Keratinocyte (primary cell): ENCODE results near the gene BCAT1. TPM values are rescaled to one million over a fixed set of nuclear protein-coding genes. Genes with fewer than 3 reads are reported as not detected.

Experiments used
- DNase-seq: peaks from one replicate; pipeline ENCODE4 v3.0.0-alpha.2; 2011; ENCODE audit warnings: low read depth, missing footprints, low spot score
- FAIRE-seq: peaks from 2 replicates; lab custom pipeline; 2011; peaks lifted over from hg19 to GRCh38; lab: Jason Lieb, UNC
- H2AFZ ChIP-seq: 2 replicates; pipeline ENCODE4 v1.6.0; 2012; ENCODE audit warnings: low read length, control low read depth, inconsistent platforms; ENCODE audit not compliant: control insufficient read depth
- H3K27ac ChIP-seq: 2 replicates; pipeline ENCODE4 v1.5.1; 2011; ENCODE audit warnings: low read length; ENCODE audit not compliant: control insufficient read depth, insufficient read depth
- H3K27me3 ChIP-seq: 3 replicates; pipeline ENCODE4 v1.6.0; 2011; ENCODE audit warnings: low read length; ENCODE audit not compliant: control insufficient read depth, insufficient read depth; ENCODE audit errors: extremely low read depth
- H3K36me3 ChIP-seq, 2 experiments: 2 replicates in 1 of 2; 3 replicates in 1 of 2; pipeline ENCODE4 v1.5.1; 2011; ENCODE audit warnings: low read length in 2 of 2, mild to moderate bottlenecking in 1 of 2; ENCODE audit not compliant: control insufficient read depth in 2 of 2, insufficient read depth in 2 of 2; ENCODE audit errors: extremely low read depth in 1 of 2
- H3K4me1 ChIP-seq: 3 replicates; pipeline ENCODE4 v1.5.1; 2011; ENCODE audit warnings: low read length; ENCODE audit not compliant: control insufficient read depth, insufficient read depth; ENCODE audit errors: extremely low read depth
- H3K4me2 ChIP-seq: 3 replicates; pipeline ENCODE4 v1.6.0; 2011; ENCODE audit warnings: low read depth, low read length; ENCODE audit not compliant: control insufficient read depth, insufficient read depth; ENCODE audit errors: extremely low read depth
- H3K4me3 ChIP-seq, 3 experiments: fragments of 200-600 bp in 1 of 3; sonication (generic) in 1 of 3; 2 replicates in 2 of 3; 3 replicates in 1 of 3; pipeline ENCODE4 v1.5.1; 2011 to 2016; ENCODE audit warnings: low read length in 3 of 3, mild to moderate bottlenecking in 3 of 3, control low read depth in 2 of 3, inconsistent platforms in 1 of 3, low read depth in 1 of 3, mixed read lengths in 1 of 3, mixed run types in 1 of 3, moderate library complexity in 1 of 3; ENCODE audit not compliant: control insufficient read depth in 2 of 3, insufficient read depth in 2 of 3; ENCODE audit errors: extremely low read depth in 1 of 3
- H3K79me2 ChIP-seq: 2 replicates; pipeline ENCODE4 v1.6.0; 2012; ENCODE audit warnings: low read length; ENCODE audit not compliant: control insufficient read depth, insufficient read depth
- H3K9ac ChIP-seq: 3 replicates; pipeline ENCODE4 v1.6.0; 2011; ENCODE audit warnings: low read length; ENCODE audit not compliant: control insufficient read depth, insufficient read depth; ENCODE audit errors: extremely low read depth
- H3K9me1 ChIP-seq: 3 replicates; pipeline ENCODE4 v1.6.0; 2011; ENCODE audit warnings: low read length; ENCODE audit not compliant: control insufficient read depth, insufficient read depth; ENCODE audit errors: extremely low read depth
- H3K9me3 ChIP-seq: 2 replicates; pipeline ENCODE4 v1.5.1; 2012; ENCODE audit warnings: low read depth, low read length; ENCODE audit not compliant: control insufficient read depth
- H4K20me1 ChIP-seq: 3 replicates; pipeline ENCODE4 v1.6.0; 2011; ENCODE audit warnings: low read length; ENCODE audit not compliant: control insufficient read depth, insufficient read depth; ENCODE audit errors: extremely low read depth
- EZH2 ChIP-seq: IDR thresholded peaks from one replicate; pipeline ENCODE4 v1.6.1; 2012; ENCODE audit warnings: inconsistent platforms, mild to moderate bottlenecking, low read length, moderate library complexity
- dilution Hi-C: fragments of 300-500 bp; cut with MboI; formaldehyde crosslinking; loops from one replicate; pipeline ENCODE4 v1.7.0; 2020; ENCODE audit warnings: low sequenced_read_pairs; ENCODE audit not compliant: extremely low pct_ligation_motif_present
- polyA plus RNA-seq, 5 experiments: library from polyadenylated mRNA; depleted of rRNA in 3 of 5; stranded (reverse) in 3 of 5; stranded (forward) in 1 of 5; unstranded in 1 of 5; fragments of >200 nt; gene quantifications; 1 replicate in 1 of 5; 2 replicates in 3 of 5; 3 replicates in 1 of 5; pipeline versions ENCODE4 v1.2.1 to v1.2.3, GENCODE V29; 2011 to 2012; ENCODE audit warnings: missing spikeins in 2 of 5, low read depth in 1 of 5, low replicate concordance in 1 of 5
- TF ChIP-seq, protein P1 (sequence below), 3 experiments: IDR thresholded peaks in 1 of 3; conservative IDR thresholded peaks in 1 of 3; optimal IDR thresholded peaks in 1 of 3; 2 replicates in 2 of 3; 3 replicates in 1 of 3; pipeline versions ENCODE3 to v1.5.1; 2011; ENCODE audit warnings: low read length in 3 of 3, mild to moderate bottlenecking in 3 of 3, moderate library complexity in 2 of 3, control low read depth in 1 of 3, inconsistent platforms in 1 of 3; ENCODE audit not compliant: insufficient read depth in 2 of 3; ENCODE audit errors: extremely low read depth in 1 of 3

Gene BCAT1
- polyA plus RNA-seq, 1 donor (not counting 4 experiments of a cell fraction or from before 2014, with no cell fraction given), result 6.5 TPM

DNA sequence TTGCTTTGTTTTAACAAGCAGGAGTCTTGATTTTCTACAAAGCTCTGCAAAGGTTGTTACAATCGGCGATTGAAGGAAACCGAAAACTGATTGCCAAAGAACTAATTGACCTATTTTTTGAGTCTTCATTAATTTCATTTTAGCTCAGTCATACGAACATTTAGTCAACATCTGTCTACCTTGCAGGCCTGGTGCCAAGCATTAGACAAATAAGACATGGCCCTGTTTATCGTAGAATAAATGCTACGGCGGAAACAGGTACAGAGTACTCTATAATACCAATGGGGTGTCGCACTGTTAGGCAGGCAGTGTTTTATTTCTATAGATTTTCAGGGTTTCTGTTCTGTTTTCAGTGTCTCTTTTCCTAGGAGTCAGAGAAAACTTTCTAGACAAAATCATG is 171.5 kb downstream of the BCAT1 start:
- no peak for TF ChIP-seq EZH2
- TF ChIP-seq, protein P1, sequence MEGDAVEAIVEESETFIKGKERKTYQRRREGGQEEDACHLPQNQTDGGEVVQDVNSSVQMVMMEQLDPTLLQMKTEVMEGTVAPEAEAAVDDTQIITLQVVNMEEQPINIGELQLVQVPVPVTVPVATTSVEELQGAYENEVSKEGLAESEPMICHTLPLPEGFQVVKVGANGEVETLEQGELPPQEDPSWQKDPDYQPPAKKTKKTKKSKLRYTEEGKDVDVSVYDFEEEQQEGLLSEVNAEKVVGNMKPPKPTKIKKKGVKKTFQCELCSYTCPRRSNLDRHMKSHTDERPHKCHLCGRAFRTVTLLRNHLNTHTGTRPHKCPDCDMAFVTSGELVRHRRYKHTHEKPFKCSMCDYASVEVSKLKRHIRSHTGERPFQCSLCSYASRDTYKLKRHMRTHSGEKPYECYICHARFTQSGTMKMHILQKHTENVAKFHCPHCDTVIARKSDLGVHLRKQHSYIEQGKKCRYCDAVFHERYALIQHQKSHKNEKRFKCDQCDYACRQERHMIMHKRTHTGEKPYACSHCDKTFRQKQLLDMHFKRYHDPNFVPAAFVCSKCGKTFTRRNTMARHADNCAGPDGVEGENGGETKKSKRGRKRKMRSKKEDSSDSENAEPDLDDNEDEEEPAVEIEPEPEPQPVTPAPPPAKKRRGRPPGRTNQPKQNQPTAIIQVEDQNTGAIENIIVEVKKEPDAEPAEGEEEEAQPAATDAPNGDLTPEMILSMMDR (optimal IDR thresholded peaks at IDR 0.05 in 1 of 3, IDR thresholded peaks at IDR 0.05 in 1 of 3, conservative IDR thresholded peaks at IDR 0.05 in 1 of 3; ENCODE audit: extremely low read depth in 1 of 3, insufficient read depth in 2 of 3, low read length in 3 of 3), result no peak
- no peaks in the 10 kb centered on the region for H3K4me1 ChIP-seq
- H3K4me2 ChIP-seq, result no peak overlapping the region
- no peak overlapping the region for H3K9ac ChIP-seq
- H2AFZ ChIP-seq, result no peak overlapping the region
- no peaks in the 10 kb centered on the region for H4K20me1 ChIP-seq
- H3K36me3 ChIP-seq, result no peaks in the 10 kb centered on the region
- H3K27ac ChIP-seq, result no peak overlapping the region
- FAIRE-seq (no peak), DNase-seq (no peak)
- no peaks in the 10 kb centered on the region for H3K9me1 ChIP-seq
- no peaks in the 10 kb centered on the region for H3K27me3 ChIP-seq
- dilution Hi-C loops, result no loop called here
- no peaks in the 10 kb centered on the region for H3K9me3 ChIP-seq
- H3K4me3 ChIP-seq, result no peak overlapping the region
- H3K79me2 ChIP-seq, result no peaks in the 10 kb centered on the region

DNA sequence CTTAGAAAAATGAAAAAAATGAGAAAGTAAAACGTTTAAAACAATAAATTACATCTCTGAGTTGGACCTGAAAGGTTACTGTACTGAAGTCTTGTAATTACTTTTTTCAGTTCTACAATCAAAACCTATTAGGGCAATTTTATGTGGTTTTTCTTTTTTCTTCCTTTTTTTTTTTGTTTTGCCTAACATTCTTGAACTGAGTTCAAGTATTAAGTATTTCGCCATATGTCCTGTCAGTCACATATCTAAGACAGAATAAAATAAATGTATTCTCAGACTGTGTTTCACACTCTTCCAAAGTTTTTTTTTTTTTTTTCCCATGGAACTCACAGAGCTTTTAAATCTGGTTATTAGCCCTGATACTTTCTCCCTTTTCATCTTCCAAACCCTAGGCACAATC is 172.0 kb downstream of the BCAT1 start:
- no peak overlapping the region for H3K9ac ChIP-seq
- no peak overlapping the region for H3K4me3 ChIP-seq
- FAIRE-seq, result no peak
- dilution Hi-C loops, result no loop called here
- no peak for TF ChIP-seq EZH2
- TF ChIP-seq, protein P1 (optimal IDR thresholded peaks at IDR 0.05 in 1 of 3, IDR thresholded peaks at IDR 0.05 in 1 of 3, conservative IDR thresholded peaks at IDR 0.05 in 1 of 3; ENCODE audit: extremely low read depth in 1 of 3, insufficient read depth in 2 of 3, low read length in 3 of 3), result no peak
- no peaks in the 10 kb centered on the region for H3K9me1 ChIP-seq
- H3K79me2 ChIP-seq, result no peaks in the 10 kb centered on the region
- DNase-seq, result no peak
- no peak overlapping the region for H2AFZ ChIP-seq
- no peak overlapping the region for H3K27ac ChIP-seq
- no peaks in the 10 kb centered on the region for H3K36me3 ChIP-seq
- H3K27me3 ChIP-seq, result no peaks in the 10 kb centered on the region
- no peak overlapping the region for H3K4me2 ChIP-seq
- H3K4me1 ChIP-seq, result no peaks in the 10 kb centered on the region
- H3K9me3 ChIP-seq, result no peaks in the 10 kb centered on the region
- H4K20me1 ChIP-seq, result no peaks in the 10 kb centered on the region
